Lung (tissue), 12 donors: Measurements from ENCODE around the gene FKBP6. TPM values are rescaled to one million over a fixed set of nuclear protein-coding genes. Genes with fewer than 3 reads are reported as not detected.
"Not testable (repeated sequence)": the region's sequence is repeated elsewhere in the genome, so short reads cannot be mapped to it uniquely, and the experiment has no call there.

Source experiments
- ATAC-seq: fragments of 200-7000 bp; cut with Tn5 transposase; one replicate; pipeline ENCODE4 v1.9.1; 2020; ENCODE audit warnings: moderate number of reproducible peaks; ENCODE audit not compliant: insufficient read depth, low FRiP score
- DNase-seq, 3 donors: peaks; one replicate each; pipeline ENCODE4 v3.0.0-alpha.2; 2013 to 2017
- H3K27ac ChIP-seq, 2 donors: one replicate each; pipeline ENCODE4 v1.5.1; 2013; ENCODE audit warnings: mild to moderate bottlenecking in 2 of 2, moderate library complexity in 2 of 2, control low read depth in 1 of 2, inconsistent platforms in 1 of 2, low read depth in 1 of 2, low read length in 1 of 2
- H3K27me3 ChIP-seq, 3 donors: one replicate each; pipeline ENCODE4 v1.5.1; 2013; ENCODE audit warnings: low read length in 2 of 3; ENCODE audit not compliant: control insufficient read depth in 3 of 3, insufficient read depth in 3 of 3
- H3K36me3 ChIP-seq, 4 donors: one replicate each; pipeline ENCODE4 v1.5.1; 2013; ENCODE audit warnings: low read length in 4 of 4, mild to moderate bottlenecking in 1 of 4, moderate library complexity in 1 of 4; ENCODE audit not compliant: control insufficient read depth in 4 of 4, insufficient read depth in 4 of 4
- H3K4me1 ChIP-seq, 5 donors: one replicate each; pipeline ENCODE4 v1.5.1; 2013; ENCODE audit warnings: low read length in 5 of 5, mild to moderate bottlenecking in 2 of 5, moderate library complexity in 1 of 5; ENCODE audit not compliant: control insufficient read depth in 5 of 5, insufficient read depth in 5 of 5
- H3K4me3 ChIP-seq: one replicate; pipeline ENCODE4 v1.5.1; 2013; ENCODE audit warnings: mild to moderate bottlenecking, control low read depth, moderate library complexity
- H3K9ac ChIP-seq, 2 donors: one replicate each; pipeline ENCODE4 v1.5.1; 2013; ENCODE audit warnings: low read length in 2 of 2, control low read depth in 1 of 2; ENCODE audit not compliant: insufficient read depth in 1 of 2
- H3K9me3 ChIP-seq, 4 donors: one replicate each; pipeline ENCODE4 v1.5.1; 2013; ENCODE audit warnings: low read length in 3 of 4, mild to moderate bottlenecking in 1 of 4, moderate library complexity in 1 of 4; ENCODE audit not compliant: control insufficient read depth in 4 of 4, insufficient read depth in 3 of 4
- CTCF ChIP-seq: IDR thresholded peaks from 2 replicates; pipeline ENCODE4 v1.5.1; 2012; ENCODE audit warnings: mild to moderate bottlenecking; ENCODE audit errors: control extremely low read depth, extremely low read depth
- WGBS, 2 donors: extraction: QIAGEN DNeasy Blood & Tissue Kit; methylation state at CpG; one replicate each; pipeline ENCODE4 v1.1.7; 2013; 5-methylcytosine and 5-hydroxymethylcytosine counted together
- polyA plus RNA-seq, 2 donors: library from polyadenylated mRNA; stranded (reverse); fragments of 200-250 nt; gene quantifications; one replicate each; pipeline ENCODE4 v1.2.1, GENCODE V29; 2013
- total RNA-seq, 2 donors: library from RNA; depleted of rRNA in 1 of 2; stranded (reverse); fragments of >200 nt in 1 of 2; gene quantifications; one replicate each; pipeline ENCODE4 v1.2.1, GENCODE V29; 2014 to 2021
- donor health status: control.
- donor health status: control.
- donor health status: Bipolar disorder and iron deficiency.
- donor health status: healthy.
- donor health status: DM: yes; HTN: yes; CAD: no.

The FKBP6 gene
- total and polyA plus RNA-seq, 4 donors = 0.08 to 1.5 TPM; not detected in 2

GRCh38 chr7:73323434-73324080, 4.4 kb upstream of the FKBP6 start:
- H3K4me1 ChIP-seq, DNase-seq, H3K36me3 ChIP-seq, H3K27ac ChIP-seq, H3K4me3 ChIP-seq, H3K27me3 ChIP-seq, ATAC-seq, H3K9ac ChIP-seq, H3K9me3 ChIP-seq: not testable (repeated sequence)
- 70 to 77% methylated on average over 5 of the region's 5 CpGs for WGBS, 2 donors

- not testable (repeated sequence) for H3K4me1 ChIP-seq, ATAC-seq, H3K9me3 ChIP-seq, H3K27ac ChIP-seq, H3K27me3 ChIP-seq, H3K4me3 ChIP-seq, H3K9ac ChIP-seq, H3K36me3 ChIP-seq
- 14 to 20% methylated on average over 30 to 31 of the region's 31 CpGs for WGBS, 2 donors
- TF ChIP-seq CTCF = peak; percentile 22
- peak; percentile 58 to 69 (median 60) for DNase-seq
These were observed 3.7 kb upstream of the FKBP6 start for GRCh38 chr7:73324081-73324845.

GRCh38 chr7:73325424-73325823, 2.5 kb upstream of the FKBP6 start:
- not testable (repeated sequence) for H3K27me3 ChIP-seq, H3K9ac ChIP-seq, H3K36me3 ChIP-seq, H3K4me1 ChIP-seq, H3K9me3 ChIP-seq, DNase-seq, H3K27ac ChIP-seq, H3K4me3 ChIP-seq, ATAC-seq
- WGBS, 2 donors = 92 to 93% methylated on average over 6 of the region's 6 CpGs

- not testable (repeated sequence) for ATAC-seq, H3K9ac ChIP-seq
- WGBS, 2 donors = 92 to 94% methylated on average over 10 to 11 of the region's 13 CpGs
These were observed 512 bp upstream of the FKBP6 start for GRCh38 chr7:73327449-73327848.

GRCh38 chr7:73328696-73329095, 735 bp downstream of the FKBP6 start:
- Histone ChIP-seq H3K9ac (no peak overlapping the region), H3K27me3 (no peaks in the 10 kb centered on the region), H3K4me1 (peaks cover 0 to 9% (median 2%) of the 10 kb centered on the region in 5 donors), H3K9me3 (peaks cover 0 to 1% (median 0%) of the 10 kb centered on the region in 4 donors), H3K36me3 (no peaks in the 10 kb centered on the region), H3K4me3 (no peak overlapping the region), H3K27ac (no peak overlapping the region)
- DNase-seq = no peak
- 95 to 97% methylated on average over 10 of the region's 10 CpGs for WGBS, 2 donors
- no peak for ATAC-seq
- no peak for TF ChIP-seq CTCF

More at GRCh38 chr7:73327449-73327848, 512 bp upstream of the FKBP6 start:
- H3K27me3 ChIP-seq, H3K36me3 ChIP-seq, DNase-seq, H3K27ac ChIP-seq, H3K4me1 ChIP-seq, H3K4me3 ChIP-seq, H3K9me3 ChIP-seq: not testable (repeated sequence)
